C4-2B (cell line): Measurements from ENCODE around the gene CLSTN2.

Experiments used
- H3K27ac ChIP-seq: fragments of 450-650 bp; 2 replicates; pipeline ENCODE4 v1.5.1; 2017
- CTCF ChIP-seq: fragments of 450-650 bp; conservative IDR thresholded peaks from 2 replicates; pipeline ENCODE4 v1.5.1; 2017; ENCODE audit warnings: mild to moderate bottlenecking
- ZFX ChIP-seq: fragments of 450-650 bp; IDR thresholded peaks from 2 replicates; pipeline ENCODE4 v1.6.1; 2017

Gene CLSTN2

GRCh38 chr3:140522653-140523380, 587.8 kb downstream of the CLSTN2 start:
- TF ChIP-seq ZFX, result no peak
- no peak for TF ChIP-seq CTCF
- no peak overlapping the region for H3K27ac ChIP-seq

- H3K27ac ChIP-seq, result no peak overlapping the region
- TF ChIP-seq CTCF, result no peak
- no peak for TF ChIP-seq ZFX
Measured at GRCh38 chr3:140523600-140523999, 588.6 kb downstream of the CLSTN2 start.

- TF ChIP-seq CTCF, result no peak
- TF ChIP-seq ZFX, result no peak
- no peak overlapping the region for H3K27ac ChIP-seq
Measured at GRCh38 chr3:140527156-140527555, 592.2 kb downstream of the CLSTN2 start.

GRCh38 chr3:140529096-140529495, 594.1 kb downstream of the CLSTN2 start:
- H3K27ac ChIP-seq, result no peak overlapping the region
- TF ChIP-seq CTCF (no peak), ZFX (no peak)

GRCh38 chr3:140529558-140529957, 594.6 kb downstream of the CLSTN2 start:
- no peak overlapping the region for H3K27ac ChIP-seq

GRCh38 chr3:140530131-140530530, 595.1 kb downstream of the CLSTN2 start:
- TF ChIP-seq CTCF, result no peak
- no peak for TF ChIP-seq ZFX
- no peak overlapping the region for H3K27ac ChIP-seq

More at GRCh38 chr3:140529558-140529957, 594.6 kb downstream of the CLSTN2 start:
- no peak for TF ChIP-seq CTCF
- no peak for TF ChIP-seq ZFX

- TF ChIP-seq CTCF (no peak), ZFX (no peak)
- H3K27ac ChIP-seq, result no peak overlapping the region
Measured at GRCh38 chr3:140530603-140531002, 595.6 kb downstream of the CLSTN2 start.
